ENCODE measurements around the gene ZNRF2.
A peak's percentile ranks its signal among the peaks of the same experiment; 100 is the strongest.
"Not testable (repeated sequence)": the region's sequence is repeated elsewhere in the genome, so short reads cannot be mapped to it uniquely, and the experiment has no call there.

Gene ZNRF2

DNA sequence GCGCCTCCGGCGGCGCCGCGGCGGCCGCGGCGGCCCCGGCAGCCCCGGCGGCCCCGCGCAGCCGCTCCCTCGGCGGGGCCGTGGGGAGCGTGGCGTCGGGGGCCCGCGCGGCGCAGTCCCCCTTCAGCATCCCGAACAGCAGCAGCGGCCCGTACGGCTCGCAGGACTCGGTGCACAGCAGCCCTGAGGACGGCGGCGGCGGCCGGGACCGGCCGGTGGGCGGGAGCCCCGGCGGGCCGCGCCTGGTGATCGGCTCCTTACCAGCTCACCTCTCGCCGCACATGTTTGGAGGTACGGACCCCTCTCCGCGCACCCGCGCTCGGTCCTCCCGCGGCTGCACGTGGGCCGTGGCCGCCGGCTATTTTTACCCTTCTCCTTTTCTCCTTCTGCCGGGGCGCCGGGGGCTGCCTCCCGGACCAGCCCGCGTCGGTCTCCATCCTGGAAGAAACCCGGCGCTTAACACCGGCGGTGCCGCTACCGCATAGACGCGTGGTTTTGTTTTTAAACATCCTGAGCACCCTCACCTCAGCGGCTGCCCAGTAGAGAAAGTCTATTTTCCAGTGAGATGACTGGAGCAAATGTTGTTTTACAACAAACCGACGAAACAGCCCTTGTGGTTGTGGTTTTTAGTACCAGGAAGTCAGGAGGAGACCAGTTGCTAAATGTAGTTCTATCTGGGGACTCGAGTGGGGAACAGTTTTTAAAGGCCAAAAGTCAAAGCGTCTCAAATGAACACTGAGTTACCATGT, 1.3 kb downstream of the ZNRF2 start:
- peak overlapping the region; percentile 80 for H3K4me3 ChIP-seq (ENCODE audit: low read length)
- TF ChIP-seq, protein P1, sequence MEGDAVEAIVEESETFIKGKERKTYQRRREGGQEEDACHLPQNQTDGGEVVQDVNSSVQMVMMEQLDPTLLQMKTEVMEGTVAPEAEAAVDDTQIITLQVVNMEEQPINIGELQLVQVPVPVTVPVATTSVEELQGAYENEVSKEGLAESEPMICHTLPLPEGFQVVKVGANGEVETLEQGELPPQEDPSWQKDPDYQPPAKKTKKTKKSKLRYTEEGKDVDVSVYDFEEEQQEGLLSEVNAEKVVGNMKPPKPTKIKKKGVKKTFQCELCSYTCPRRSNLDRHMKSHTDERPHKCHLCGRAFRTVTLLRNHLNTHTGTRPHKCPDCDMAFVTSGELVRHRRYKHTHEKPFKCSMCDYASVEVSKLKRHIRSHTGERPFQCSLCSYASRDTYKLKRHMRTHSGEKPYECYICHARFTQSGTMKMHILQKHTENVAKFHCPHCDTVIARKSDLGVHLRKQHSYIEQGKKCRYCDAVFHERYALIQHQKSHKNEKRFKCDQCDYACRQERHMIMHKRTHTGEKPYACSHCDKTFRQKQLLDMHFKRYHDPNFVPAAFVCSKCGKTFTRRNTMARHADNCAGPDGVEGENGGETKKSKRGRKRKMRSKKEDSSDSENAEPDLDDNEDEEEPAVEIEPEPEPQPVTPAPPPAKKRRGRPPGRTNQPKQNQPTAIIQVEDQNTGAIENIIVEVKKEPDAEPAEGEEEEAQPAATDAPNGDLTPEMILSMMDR (conservative IDR thresholded peaks at IDR 0.05; ENCODE audit: low read depth, low read length) = no peak
- no peak for DNase-seq (ENCODE audit: low read depth)

DNA sequence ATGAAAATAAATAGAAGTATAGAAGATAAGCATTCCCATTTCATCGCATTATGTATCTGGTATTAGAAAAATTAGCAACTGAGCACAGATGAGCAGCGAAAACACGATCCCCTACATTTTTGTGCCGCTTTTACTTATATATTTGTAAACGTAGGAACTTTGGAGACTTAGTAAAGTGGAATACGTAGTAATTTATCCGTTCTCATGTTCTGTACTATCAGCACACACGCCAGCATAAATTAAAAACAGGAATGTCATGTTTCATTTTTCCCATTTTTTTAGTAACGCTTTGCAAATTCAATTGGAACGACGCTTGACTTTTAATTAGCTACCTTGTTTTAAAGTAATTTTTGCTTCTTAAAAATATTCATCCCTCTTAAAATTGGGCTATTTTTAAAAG, 2.4 kb downstream of the ZNRF2 start:
- no peak for DNase-seq (ENCODE audit: low read depth)
- TF ChIP-seq, protein P1 (conservative IDR thresholded peaks at IDR 0.05; ENCODE audit: low read depth, low read length) = no peak
- H3K4me3 ChIP-seq (ENCODE audit: low read length) = peak overlapping the region; percentile 80

DNA sequence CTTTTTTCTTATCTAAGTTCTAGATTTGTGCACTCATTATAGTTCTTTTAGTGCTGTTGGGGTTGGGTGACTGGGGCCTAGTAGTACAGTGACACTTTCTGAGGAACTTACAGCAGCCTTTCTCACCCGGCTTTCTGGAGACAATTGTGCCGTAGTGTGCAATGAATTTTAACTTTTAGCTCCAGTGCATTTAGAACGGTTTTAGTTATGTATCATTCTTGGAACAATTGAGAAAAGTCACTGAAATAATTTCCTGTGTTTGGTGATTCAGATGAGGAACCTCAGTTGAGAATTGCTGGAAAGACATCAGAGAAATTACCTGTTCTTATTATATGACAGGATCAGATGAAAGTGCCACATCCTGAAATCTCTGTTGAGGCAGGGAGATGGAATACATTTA, 3.2 kb downstream of the ZNRF2 start:
- DNase-seq (ENCODE audit: low read depth); H3K4me3 ChIP-seq (ENCODE audit: low read length): not testable (repeated sequence)

DNA sequence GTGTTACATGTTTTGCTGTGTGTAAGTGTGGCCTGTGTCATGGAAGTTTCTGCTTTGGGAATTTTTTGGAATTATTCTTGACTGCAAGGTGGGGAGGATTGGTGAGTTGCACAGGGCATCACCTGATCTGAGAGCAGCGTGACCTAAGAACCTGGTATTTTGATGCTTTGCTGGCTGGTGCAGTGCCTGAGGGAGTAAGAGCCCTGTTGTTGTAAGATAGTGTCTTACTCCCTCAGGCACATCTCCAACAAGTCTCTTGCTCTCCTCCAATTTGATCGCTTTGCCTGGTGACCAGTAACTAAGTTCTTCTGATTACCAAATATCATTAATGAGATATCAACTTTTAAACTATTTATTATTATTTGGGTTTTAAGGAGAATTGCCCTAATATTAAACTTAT, 5.2 kb downstream of the ZNRF2 start:
- not testable (repeated sequence) for DNase-seq (ENCODE audit: low read depth); H3K4me3 ChIP-seq (ENCODE audit: low read length)

DNA sequence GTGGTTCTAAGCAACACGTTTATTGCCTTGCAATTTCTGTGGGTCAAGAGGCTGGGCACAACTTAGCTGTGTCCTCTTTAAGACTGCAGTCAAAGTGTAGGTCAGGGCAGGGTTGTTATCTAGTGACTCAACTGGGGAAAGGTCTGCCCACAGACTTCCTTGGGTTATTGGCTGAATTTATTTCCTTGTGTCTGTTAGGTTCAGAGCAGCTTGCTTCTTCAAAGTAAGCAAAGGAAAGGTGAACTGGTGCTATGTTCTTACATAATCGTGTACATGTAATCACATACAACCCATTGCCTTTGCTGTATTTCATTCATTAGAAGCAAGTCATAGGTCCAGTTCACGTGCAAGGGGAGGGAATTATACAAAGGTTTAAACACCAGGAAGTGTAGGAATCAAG, 5.9 kb downstream of the ZNRF2 start:
- H3K4me3 ChIP-seq (ENCODE audit: low read length); DNase-seq (ENCODE audit: low read depth): not testable (repeated sequence)

DNA sequence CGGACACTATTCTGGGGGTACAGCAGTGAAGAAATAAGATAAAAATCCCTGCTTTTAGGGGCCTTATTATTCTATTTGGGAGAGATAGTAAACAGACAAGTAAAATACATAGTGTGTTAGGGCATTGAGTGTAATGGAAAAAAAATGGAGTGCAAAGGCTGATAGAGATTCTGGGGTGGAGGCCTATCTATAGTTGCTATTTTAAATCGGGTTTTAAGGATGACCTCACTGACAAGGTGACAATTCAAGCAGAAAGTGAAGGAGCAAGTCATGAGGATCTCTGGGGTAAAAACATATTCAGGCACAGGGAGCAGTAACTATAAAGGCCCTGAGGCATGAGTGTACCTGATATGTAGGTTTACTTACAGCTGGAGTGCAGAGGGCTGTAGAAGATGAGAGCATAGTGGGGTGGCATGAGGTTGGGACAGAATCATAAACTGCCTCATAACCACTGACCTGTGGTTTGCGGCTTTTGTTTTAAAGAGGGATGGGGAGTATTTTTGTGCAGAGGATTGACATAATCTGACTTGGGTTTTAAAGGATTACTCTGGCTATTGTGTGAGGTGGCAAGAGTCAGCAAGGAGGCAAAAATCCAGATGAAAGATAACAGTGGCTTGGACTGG, 8.1 kb downstream of the ZNRF2 start:
- not testable (repeated sequence) for DNase-seq (ENCODE audit: low read depth); H3K4me3 ChIP-seq (ENCODE audit: low read length)

DNA sequence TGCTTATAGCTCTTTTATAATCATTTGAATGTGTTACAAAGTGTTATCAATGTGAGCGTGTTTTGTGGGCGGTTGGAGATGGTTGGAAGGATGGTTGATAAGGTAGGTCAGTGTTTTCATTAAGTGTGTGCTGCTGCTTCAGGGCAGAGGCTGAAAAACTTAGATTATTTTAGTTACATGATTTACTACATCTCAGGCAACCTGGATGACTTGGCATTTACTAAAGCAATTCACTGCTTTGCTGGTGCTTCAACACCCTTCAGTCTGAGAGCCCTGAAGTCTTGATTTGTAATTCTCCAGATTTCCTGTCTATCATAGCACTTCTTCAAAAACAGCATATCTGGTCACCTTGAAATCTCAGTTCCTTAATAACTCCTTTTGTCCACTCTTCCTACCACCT, 11.9 kb downstream of the ZNRF2 start:
- not testable (repeated sequence) for DNase-seq (ENCODE audit: low read depth); H3K4me3 ChIP-seq (ENCODE audit: low read length)

DNA sequence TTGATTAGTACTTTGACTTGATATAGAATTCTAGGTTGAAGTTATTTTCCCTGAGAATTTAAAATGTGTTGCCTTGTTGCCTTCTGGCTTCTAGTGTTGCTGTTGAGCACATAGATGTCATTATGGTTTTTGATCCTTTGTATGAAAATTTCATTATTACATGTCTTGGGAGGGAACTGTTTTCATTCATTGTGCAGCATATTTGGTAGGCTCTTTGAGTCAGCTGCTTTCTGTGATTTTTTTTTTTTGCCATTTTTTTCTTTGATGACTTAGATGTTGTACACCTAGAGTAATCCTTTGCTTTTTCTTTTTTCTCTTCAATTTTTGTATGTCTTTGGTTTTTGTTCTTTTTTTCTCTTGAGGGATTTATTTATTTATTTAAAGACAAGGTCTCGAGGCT, 13.1 kb downstream of the ZNRF2 start:
- not testable (repeated sequence) for DNase-seq (ENCODE audit: low read depth); H3K4me3 ChIP-seq (ENCODE audit: low read length)

DNA sequence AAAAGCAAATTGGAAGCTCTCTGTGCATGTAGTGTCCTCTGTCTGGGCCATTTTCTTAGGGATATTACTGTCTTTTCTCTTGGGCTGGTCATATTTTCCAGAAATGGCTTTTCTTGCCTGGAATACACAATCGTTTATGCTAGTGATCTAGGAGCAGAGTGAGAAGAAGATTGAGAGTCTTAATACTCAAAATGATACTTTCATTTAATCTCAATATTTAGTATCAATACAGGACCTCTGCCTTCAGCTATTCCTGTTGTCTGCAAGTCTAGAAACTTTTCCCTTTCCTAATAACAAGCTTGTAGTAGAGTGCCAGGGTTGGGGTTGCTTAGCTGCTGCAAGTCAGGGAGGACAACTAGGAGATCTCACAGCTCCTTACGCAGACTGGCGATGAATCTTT, 14.0 kb downstream of the ZNRF2 start:
- not testable (repeated sequence) for H3K4me3 ChIP-seq (ENCODE audit: low read length); DNase-seq (ENCODE audit: low read depth)

DNA sequence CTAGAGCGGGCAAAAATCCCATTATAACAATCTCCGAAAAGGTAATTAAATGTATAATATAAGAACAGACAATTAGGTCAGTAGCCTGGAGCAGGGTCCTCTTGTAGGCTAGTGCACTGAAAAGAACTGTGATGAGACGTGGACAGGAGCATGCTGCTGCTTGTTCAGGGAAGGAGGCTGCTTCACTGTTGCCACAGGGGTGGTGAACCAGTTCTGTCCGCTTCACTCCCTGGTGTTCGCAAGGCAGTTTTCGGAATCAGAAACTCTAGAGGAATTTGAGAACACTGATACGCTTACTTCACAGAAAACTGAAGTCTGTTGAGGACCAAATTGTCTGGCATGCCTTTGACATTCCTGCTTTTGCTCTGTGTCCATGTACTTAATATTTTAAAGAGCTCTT, 17.4 kb downstream of the ZNRF2 start:
- TF ChIP-seq, protein P1 (conservative IDR thresholded peaks at IDR 0.05; ENCODE audit: low read depth, low read length) = no peak
- DNase-seq (ENCODE audit: low read depth) = no peak
- H3K4me3 ChIP-seq (ENCODE audit: low read length) = no peak overlapping the region

DNA sequence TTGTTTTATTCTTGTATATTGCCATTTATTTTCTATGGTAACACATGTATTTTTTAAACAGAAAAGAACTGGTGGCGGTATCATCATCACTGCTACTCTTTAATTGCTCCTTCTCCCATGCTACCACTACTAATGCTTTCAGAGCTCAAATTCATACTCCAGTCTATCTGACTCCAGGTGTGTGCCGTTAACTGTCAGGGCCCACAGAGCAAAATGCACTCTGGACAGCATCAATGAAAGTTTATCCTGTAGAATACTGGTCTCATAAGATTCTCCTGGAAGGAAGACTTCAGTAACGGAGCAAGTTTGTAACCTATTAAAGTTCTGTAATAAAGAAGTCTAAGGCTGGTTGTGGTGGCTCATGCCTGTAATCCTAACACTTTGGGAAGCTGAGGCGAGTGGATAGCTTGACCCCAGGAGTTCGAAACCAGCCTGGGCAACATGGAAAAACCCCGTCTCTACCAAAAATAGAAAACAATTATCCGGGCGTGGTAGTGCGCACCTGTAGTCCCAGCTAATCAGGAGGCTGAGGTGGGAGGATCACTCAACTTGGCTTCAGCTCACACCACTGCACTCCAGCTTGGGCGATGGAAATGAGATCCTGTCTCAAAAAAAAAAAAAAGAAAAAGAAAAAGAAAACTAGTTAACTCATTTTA, 18.4 kb downstream of the ZNRF2 start:
- DNase-seq (ENCODE audit: low read depth) = no peak
- TF ChIP-seq, protein P1 (conservative IDR thresholded peaks at IDR 0.05; ENCODE audit: low read depth, low read length) = no peak

More for the DNA sequence above, 18.4 kb downstream of the ZNRF2 start:
- H3K4me3 ChIP-seq (ENCODE audit: low read length) = no peak overlapping the region

Measured in retinal pigment epithelial cell (primary cell).